T-helper 1 cell treated with Interleukin-12 subunit alpha and Interleukin-12 subunit beta and Interleukin-4 antibody, amounts not matched to agents 30 μg/mL and 1 μg/mL, for 36 hours (primary cell): ENCODE data around the gene ZNF444.
"Not testable (repeated sequence)": the region's sequence is repeated elsewhere in the genome, so short reads cannot be mapped to it uniquely, and the experiment has no call there.

Source experiments
- H3K27ac Mint-ChIP-seq: one replicate; pipeline ENCODE4 v1.8.0; 2021; ENCODE audit warnings: mild to moderate bottlenecking, mixed read lengths
- H3K27me3 Mint-ChIP-seq: one replicate; pipeline ENCODE4 v1.8.0; 2021; ENCODE audit warnings: low read depth, mixed read lengths
- H3K36me3 Mint-ChIP-seq: one replicate; pipeline ENCODE4 v1.8.0; 2021; ENCODE audit warnings: low read depth, mixed read lengths
- H3K4me1 Mint-ChIP-seq: one replicate; pipeline ENCODE4 v1.8.0; 2021; ENCODE audit warnings: low read depth, mixed read lengths
- H3K4me3 Mint-ChIP-seq: one replicate; pipeline ENCODE4 v1.8.0; 2021; ENCODE audit warnings: mild to moderate bottlenecking, moderate library complexity, mixed read lengths
- H3K9me3 Mint-ChIP-seq: one replicate; pipeline ENCODE4 v1.8.0; 2021; ENCODE audit warnings: mixed read lengths

The ZNF444 gene

GRCh38 chr19:56191711-56192110 lies 50.6 kb downstream of the ZNF444 start:
- no peaks in the 10 kb centered on the region for H3K9me3 Mint-ChIP-seq
- H3K4me1 Mint-ChIP-seq: no peaks in the 10 kb centered on the region
- no peaks in the 10 kb centered on the region for H3K36me3 Mint-ChIP-seq
- no peak overlapping the region for H3K4me3 Mint-ChIP-seq
- no peaks in the 10 kb centered on the region for H3K27me3 Mint-ChIP-seq
- no peak overlapping the region for H3K27ac Mint-ChIP-seq

- no peaks in the 10 kb centered on the region for H3K9me3 Mint-ChIP-seq
- H3K4me3 Mint-ChIP-seq: no peak overlapping the region
Measured at GRCh38 chr19:56193981-56194640, 53.0 kb downstream of the ZNF444 start.

GRCh38 chr19:56197646-56198045 lies 56.6 kb downstream of the ZNF444 start, which contains the start of gene ZSCAN5B:
Gene ZSCAN5B, minus strand, starts transcription at chr19:56197783. Its CDS starts 4,731 bp downstream, at chr19:56193052.
- not testable (repeated sequence) for H3K9me3 Mint-ChIP-seq, H3K4me1 Mint-ChIP-seq, H3K36me3 Mint-ChIP-seq, H3K4me3 Mint-ChIP-seq, H3K27ac Mint-ChIP-seq, H3K27me3 Mint-ChIP-seq

More at GRCh38 chr19:56193981-56194640, 53.0 kb downstream of the ZNF444 start:
- no peaks in the 10 kb centered on the region for H3K4me1 Mint-ChIP-seq
- H3K27me3 Mint-ChIP-seq: no peaks in the 10 kb centered on the region
- H3K36me3 Mint-ChIP-seq: no peaks in the 10 kb centered on the region
- no peak overlapping the region for H3K27ac Mint-ChIP-seq

GRCh38 chr19:56199687-56200086 lies 58.6 kb downstream of the ZNF444 start:
- Mint-ChIP-seq H3K9me3 (no peaks in the 10 kb centered on the region), H3K27ac (no peak overlapping the region), H3K27me3 (no peaks in the 10 kb centered on the region), H3K4me1 (no peaks in the 10 kb centered on the region), H3K36me3 (no peaks in the 10 kb centered on the region), H3K4me3 (no peak overlapping the region)

- Mint-ChIP-seq H3K27me3 (no peaks in the 10 kb centered on the region), H3K36me3 (no peaks in the 10 kb centered on the region), H3K9me3 (no peaks in the 10 kb centered on the region), H3K4me1 (no peaks in the 10 kb centered on the region), H3K4me3 (no peak within 1 kb of the TSS), H3K27ac (no peak within 1 kb of the TSS)
Measured at GRCh38 chr19:56201973-56202372, 60.9 kb downstream of the ZNF444 start, which contains the start of gene ZSCAN5C. Gene ZSCAN5C, plus strand, starts transcription at chr19:56202273. Its CDS starts 3,641 bp downstream, at chr19:56205914.

GRCh38 chr19:56207581-56207980 lies 66.5 kb downstream of the ZNF444 start:
- not testable (repeated sequence) for H3K9me3 Mint-ChIP-seq, H3K27ac Mint-ChIP-seq, H3K27me3 Mint-ChIP-seq, H3K36me3 Mint-ChIP-seq, H3K4me1 Mint-ChIP-seq, H3K4me3 Mint-ChIP-seq

GRCh38 chr19:56209091-56209490 lies 68.0 kb downstream of the ZNF444 start:
- H3K9me3 Mint-ChIP-seq: no peaks in the 10 kb centered on the region
- H3K36me3 Mint-ChIP-seq: no peaks in the 10 kb centered on the region
- H3K4me1 Mint-ChIP-seq: no peaks in the 10 kb centered on the region
- no peaks in the 10 kb centered on the region for H3K27me3 Mint-ChIP-seq
- no peak overlapping the region for H3K4me3 Mint-ChIP-seq
- H3K27ac Mint-ChIP-seq: no peak overlapping the region

GRCh38 chr19:56210036-56210435 lies 68.9 kb downstream of the ZNF444 start:
- H3K27ac Mint-ChIP-seq, H3K9me3 Mint-ChIP-seq, H3K36me3 Mint-ChIP-seq, H3K27me3 Mint-ChIP-seq, H3K4me3 Mint-ChIP-seq, H3K4me1 Mint-ChIP-seq: not testable (repeated sequence)
